ENCODE results near the gene PLOD2. TPM values are rescaled to one million over a fixed set of nuclear protein-coding genes. Genes with fewer than 3 reads are reported as not detected.

PLOD2 gene
- total RNA-seq, 1 experiment from 2014 or later: 158 TPM

DNA sequence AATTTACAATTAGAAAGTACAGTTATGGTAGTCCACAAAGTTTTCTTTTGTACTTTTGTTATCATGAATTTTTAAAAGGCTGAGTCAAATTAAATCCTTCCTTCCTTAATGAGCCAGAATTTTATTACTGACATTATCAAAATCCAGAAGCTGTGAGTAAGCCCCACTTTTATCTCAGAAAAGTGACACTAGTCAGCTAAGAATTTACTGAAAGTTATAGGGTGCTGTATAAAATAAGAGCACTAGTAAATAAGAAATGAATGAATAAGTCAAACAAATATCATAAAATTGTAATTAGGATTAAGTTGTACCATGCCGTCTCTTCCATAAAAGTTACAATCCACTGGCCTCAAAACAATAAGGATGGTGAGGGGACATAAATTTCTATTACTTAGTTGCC lies 15.3 kb downstream of the PLOD2 start:
- Histone ChIP-seq H3K27me3 (ENCODE audit: control insufficient read depth, insufficient read depth, low read length) (no peaks in the 10 kb centered on the region), H3K4me3 (ENCODE audit: low read depth in 2 of 2, low read length in 2 of 2) (no peak overlapping the region), H3K27ac (ENCODE audit: low read length) (no peak overlapping the region), H3K9me3 (ENCODE audit: control insufficient read depth, insufficient read depth, low read depth, low read length) (no peaks in the 10 kb centered on the region), H3K36me3 (ENCODE audit: control insufficient read depth, insufficient read depth, low read length) (no peaks in the 10 kb centered on the region), H3K4me1 (ENCODE audit: control insufficient read depth, insufficient read depth, low read length) (peaks cover 22% of the 10 kb centered on the region)
- POLR2A ChIA-PET: no interaction called here
- no TSS peak for BruUV-seq (replicated peaks)
- DNase-seq (ENCODE audit: low read depth, low spot score) (no peak), ATAC-seq (no peak)
- TF ChIP-seq POLR2AphosphoS5 (IDR thresholded peaks at IDR 0.05; ENCODE audit: low read depth, low read length): no peak
- TF ChIP-seq TCF7L2 (IDR thresholded peaks at IDR 0.05; ENCODE audit: low read depth, low read length): no peak
- TF ChIP-seq, protein P1, sequence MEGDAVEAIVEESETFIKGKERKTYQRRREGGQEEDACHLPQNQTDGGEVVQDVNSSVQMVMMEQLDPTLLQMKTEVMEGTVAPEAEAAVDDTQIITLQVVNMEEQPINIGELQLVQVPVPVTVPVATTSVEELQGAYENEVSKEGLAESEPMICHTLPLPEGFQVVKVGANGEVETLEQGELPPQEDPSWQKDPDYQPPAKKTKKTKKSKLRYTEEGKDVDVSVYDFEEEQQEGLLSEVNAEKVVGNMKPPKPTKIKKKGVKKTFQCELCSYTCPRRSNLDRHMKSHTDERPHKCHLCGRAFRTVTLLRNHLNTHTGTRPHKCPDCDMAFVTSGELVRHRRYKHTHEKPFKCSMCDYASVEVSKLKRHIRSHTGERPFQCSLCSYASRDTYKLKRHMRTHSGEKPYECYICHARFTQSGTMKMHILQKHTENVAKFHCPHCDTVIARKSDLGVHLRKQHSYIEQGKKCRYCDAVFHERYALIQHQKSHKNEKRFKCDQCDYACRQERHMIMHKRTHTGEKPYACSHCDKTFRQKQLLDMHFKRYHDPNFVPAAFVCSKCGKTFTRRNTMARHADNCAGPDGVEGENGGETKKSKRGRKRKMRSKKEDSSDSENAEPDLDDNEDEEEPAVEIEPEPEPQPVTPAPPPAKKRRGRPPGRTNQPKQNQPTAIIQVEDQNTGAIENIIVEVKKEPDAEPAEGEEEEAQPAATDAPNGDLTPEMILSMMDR (IDR thresholded peaks at IDR 0.05): no peak
- no peak for TF ChIP-seq SIN3A (IDR thresholded peaks at IDR 0.05; ENCODE audit: borderline replicate concordance, insufficient read depth, low read depth, low read length)
- TF ChIP-seq REST (IDR thresholded peaks at IDR 0.05; ENCODE audit: insufficient read depth in 1 of 2, low read depth in 2 of 2, low read length in 1 of 2): no peak
- CTCF ChIA-PET: no interaction called here
- in situ Hi-C loops (cut with HindIII; ENCODE audit: low pct_unique_long_range_greater_than_20kb, low sequenced_read_pairs): no loop called here
- intact Hi-C loops (cut with micrococcal nuclease; ENCODE audit: unreplicated experiment): no loop called here

- H3K4me1 ChIP-seq (ENCODE audit: control insufficient read depth, insufficient read depth, low read length): peaks cover 13% of the 10 kb centered on the region; the same call in 1 of the 2 replicates
- H3K27ac ChIP-seq (ENCODE audit: low read length): no peak overlapping the region
- in situ Hi-C loops (cut with HindIII; ENCODE audit: low pct_unique_long_range_greater_than_20kb, low sequenced_read_pairs) (no loop called here), intact Hi-C loops (cut with micrococcal nuclease; ENCODE audit: unreplicated experiment) (no loop called here)
- no peak overlapping the region for H3K4me3 ChIP-seq (ENCODE audit: low read depth in 2 of 2, low read length in 2 of 2)
- no peaks in the 10 kb centered on the region for H3K36me3 ChIP-seq (ENCODE audit: control insufficient read depth, insufficient read depth, low read length)
- no TSS peak for BruUV-seq (replicated peaks)
- ATAC-seq (peak; percentile 54; the same call in 1 of the 2 replicates), DNase-seq (ENCODE audit: low read depth, low spot score) (no peak)
- CTCF ChIA-PET: no interaction called here
- H3K27me3 ChIP-seq (ENCODE audit: control insufficient read depth, insufficient read depth, low read length): no peaks in the 10 kb centered on the region
- TF ChIP-seq, protein P1 (IDR thresholded peaks at IDR 0.05): no peak
- TF ChIP-seq TCF7L2 (IDR thresholded peaks at IDR 0.05; ENCODE audit: low read depth, low read length): no peak
- TF ChIP-seq SIN3A (IDR thresholded peaks at IDR 0.05; ENCODE audit: borderline replicate concordance, insufficient read depth, low read depth, low read length): no peak
- no peak for TF ChIP-seq REST (IDR thresholded peaks at IDR 0.05; ENCODE audit: insufficient read depth in 1 of 2, low read depth in 2 of 2, low read length in 1 of 2)
- TF ChIP-seq POLR2AphosphoS5 (IDR thresholded peaks at IDR 0.05; ENCODE audit: low read depth, low read length): no peak
- POLR2A ChIA-PET: no interaction called here
- H3K9me3 ChIP-seq (ENCODE audit: control insufficient read depth, insufficient read depth, low read depth, low read length): no peaks in the 10 kb centered on the region
Measured at GRCh38 chr3:146142757-146143156, 18.2 kb downstream of the PLOD2 start.

Measured in Panc1 (cell line).